ENCODE measurements around the gene MESP2. TPM values are rescaled to one million over a fixed set of nuclear protein-coding genes. Genes with fewer than 3 reads are reported as not detected.

The MESP2 gene
- total and polyA plus RNA-seq, 9 of the 15 experiments (the other 6 are each of a cell fraction or from before 2014, with no cell fraction given) = 0.08 to 0.82 (median 0.37) TPM

DNA sequence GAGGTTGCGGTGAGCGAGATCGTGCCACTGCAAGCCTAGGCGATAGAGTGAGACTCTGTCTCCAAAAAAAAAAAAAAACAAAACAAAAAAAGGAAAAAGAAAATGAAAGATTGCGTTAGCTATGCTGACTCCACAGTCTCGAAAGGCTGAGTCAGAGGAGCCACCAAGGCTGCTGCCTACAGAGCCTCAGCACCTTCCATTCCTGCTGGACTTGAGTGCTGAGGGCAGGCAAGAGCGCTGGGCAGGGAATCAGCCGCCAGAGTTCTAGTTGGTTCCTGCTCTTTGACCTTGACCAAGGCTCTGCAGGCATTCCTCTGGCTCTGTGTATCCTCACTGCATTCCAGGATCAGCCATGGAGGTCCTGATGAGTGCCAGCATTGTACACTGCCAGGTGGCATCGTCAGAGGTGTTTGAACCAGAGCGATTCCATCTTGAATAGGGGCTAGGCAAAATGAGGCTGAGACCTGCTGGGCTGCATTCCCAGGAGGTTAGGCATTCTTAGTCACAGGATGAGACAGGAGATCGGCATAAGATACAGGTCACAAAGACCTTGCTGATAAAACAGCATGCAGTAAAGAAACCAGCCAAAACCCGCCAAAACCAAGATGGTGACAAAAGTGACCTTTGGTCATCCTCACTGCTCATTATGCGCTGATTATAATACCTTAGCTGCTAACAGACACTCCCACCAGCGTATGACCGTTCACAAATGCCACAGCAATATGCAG, 5.9 kb downstream of the MESP2 start (continued):
- TF ChIP-seq, protein P1, sequence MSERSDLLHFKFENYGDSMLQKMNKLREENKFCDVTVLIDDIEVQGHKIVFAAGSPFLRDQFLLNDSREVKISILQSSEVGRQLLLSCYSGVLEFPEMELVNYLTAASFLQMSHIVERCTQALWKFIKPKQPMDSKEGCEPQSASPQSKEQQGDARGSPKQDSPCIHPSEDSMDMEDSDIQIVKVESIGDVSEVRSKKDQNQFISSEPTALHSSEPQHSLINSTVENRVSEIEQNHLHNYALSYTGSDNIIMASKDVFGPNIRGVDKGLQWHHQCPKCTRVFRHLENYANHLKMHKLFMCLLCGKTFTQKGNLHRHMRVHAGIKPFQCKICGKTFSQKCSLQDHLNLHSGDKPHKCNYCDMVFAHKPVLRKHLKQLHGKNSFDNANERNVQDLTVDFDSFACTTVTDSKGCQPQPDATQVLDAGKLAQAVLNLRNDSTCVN (CRISPR knock-in tag; IDR thresholded peaks at IDR 0.05) = peak; percentile 99
- TF ChIP-seq STAG1 (CRISPR knock-in tag; IDR thresholded peaks at IDR 0.05; ENCODE audit: borderline replicate concordance) = no peak
- TF ChIP-seq, protein P2, sequence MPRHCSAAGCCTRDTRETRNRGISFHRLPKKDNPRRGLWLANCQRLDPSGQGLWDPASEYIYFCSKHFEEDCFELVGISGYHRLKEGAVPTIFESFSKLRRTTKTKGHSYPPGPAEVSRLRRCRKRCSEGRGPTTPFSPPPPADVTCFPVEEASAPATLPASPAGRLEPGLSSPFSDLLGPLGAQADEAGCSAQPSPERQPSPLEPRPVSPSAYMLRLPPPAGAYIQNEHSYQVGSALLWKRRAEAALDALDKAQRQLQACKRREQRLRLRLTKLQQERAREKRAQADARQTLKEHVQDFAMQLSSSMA (CRISPR knock-in tag; IDR thresholded peaks at IDR 0.05) = peak; percentile 65; the same call in 1 of the 2 replicates
- no peak for TF ChIP-seq PML (IDR thresholded peaks at IDR 0.05; ENCODE audit: low read length)
- no peak for TF ChIP-seq NR2C2 (CRISPR knock-in tag; IDR thresholded peaks at IDR 0.05)
- peak; percentile 86 for TF ChIP-seq NR2C2 (tag; IDR thresholded peaks at IDR 0.05)
- TF ChIP-seq ETS2 (tag; IDR thresholded peaks at IDR 0.05; ENCODE audit: borderline replicate concordance, poor library complexity, severe bottlenecking) = peak; percentile 78
- TF ChIP-seq ZNF282 (CRISPR knock-in tag; IDR thresholded peaks at IDR 0.05) = no peak
- TF ChIP-seq ZNF561 (CRISPR knock-in tag; conservative IDR thresholded peaks at IDR 0.05) = peak; percentile 87; the same call in 1 of the 2 replicates
- TF ChIP-seq ZNF76 (CRISPR knock-in tag; IDR thresholded peaks at IDR 0.05; ENCODE audit: borderline replicate concordance) = peak; percentile 99
- TF ChIP-seq, protein P3, sequence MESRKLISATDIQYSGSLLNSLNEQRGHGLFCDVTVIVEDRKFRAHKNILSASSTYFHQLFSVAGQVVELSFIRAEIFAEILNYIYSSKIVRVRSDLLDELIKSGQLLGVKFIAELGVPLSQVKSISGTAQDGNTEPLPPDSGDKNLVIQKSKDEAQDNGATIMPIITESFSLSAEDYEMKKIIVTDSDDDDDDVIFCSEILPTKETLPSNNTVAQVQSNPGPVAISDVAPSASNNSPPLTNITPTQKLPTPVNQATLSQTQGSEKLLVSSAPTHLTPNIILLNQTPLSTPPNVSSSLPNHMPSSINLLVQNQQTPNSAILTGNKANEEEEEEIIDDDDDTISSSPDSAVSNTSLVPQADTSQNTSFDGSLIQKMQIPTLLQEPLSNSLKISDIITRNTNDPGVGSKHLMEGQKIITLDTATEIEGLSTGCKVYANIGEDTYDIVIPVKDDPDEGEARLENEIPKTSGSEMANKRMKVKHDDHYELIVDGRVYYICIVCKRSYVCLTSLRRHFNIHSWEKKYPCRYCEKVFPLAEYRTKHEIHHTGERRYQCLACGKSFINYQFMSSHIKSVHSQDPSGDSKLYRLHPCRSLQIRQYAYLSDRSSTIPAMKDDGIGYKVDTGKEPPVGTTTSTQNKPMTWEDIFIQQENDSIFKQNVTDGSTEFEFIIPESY (CRISPR knock-in tag; IDR thresholded peaks at IDR 0.05) = peak; percentile 75
- no peak for TF ChIP-seq LCOR (CRISPR knock-in tag; IDR thresholded peaks at IDR 0.05)
- TF ChIP-seq RBM25 (IDR thresholded peaks at IDR 0.05; ENCODE audit: low read depth, low read length, severe bottlenecking) = no peak
- no peak for TF ChIP-seq HDAC1 (IDR thresholded peaks at IDR 0.05)
- TF ChIP-seq, protein P4, sequence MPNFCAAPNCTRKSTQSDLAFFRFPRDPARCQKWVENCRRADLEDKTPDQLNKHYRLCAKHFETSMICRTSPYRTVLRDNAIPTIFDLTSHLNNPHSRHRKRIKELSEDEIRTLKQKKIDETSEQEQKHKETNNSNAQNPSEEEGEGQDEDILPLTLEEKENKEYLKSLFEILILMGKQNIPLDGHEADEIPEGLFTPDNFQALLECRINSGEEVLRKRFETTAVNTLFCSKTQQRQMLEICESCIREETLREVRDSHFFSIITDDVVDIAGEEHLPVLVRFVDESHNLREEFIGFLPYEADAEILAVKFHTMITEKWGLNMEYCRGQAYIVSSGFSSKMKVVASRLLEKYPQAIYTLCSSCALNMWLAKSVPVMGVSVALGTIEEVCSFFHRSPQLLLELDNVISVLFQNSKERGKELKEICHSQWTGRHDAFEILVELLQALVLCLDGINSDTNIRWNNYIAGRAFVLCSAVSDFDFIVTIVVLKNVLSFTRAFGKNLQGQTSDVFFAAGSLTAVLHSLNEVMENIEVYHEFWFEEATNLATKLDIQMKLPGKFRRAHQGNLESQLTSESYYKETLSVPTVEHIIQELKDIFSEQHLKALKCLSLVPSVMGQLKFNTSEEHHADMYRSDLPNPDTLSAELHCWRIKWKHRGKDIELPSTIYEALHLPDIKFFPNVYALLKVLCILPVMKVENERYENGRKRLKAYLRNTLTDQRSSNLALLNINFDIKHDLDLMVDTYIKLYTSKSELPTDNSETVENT (CRISPR knock-in tag; IDR thresholded peaks at IDR 0.05) = 0 out of 2 replicates have a peak, but pooled peaks have one; percentile 33
- TF ChIP-seq ZNF274 (IDR thresholded peaks at IDR 0.05; ENCODE audit: borderline replicate concordance, low read depth, low read length) = no peak
- TF ChIP-seq TSC22D4 (tag; IDR thresholded peaks at IDR 0.05) = no peak
- TF ChIP-seq CREM (IDR thresholded peaks at IDR 0.05; ENCODE audit: low read depth) = no peak
- TF ChIP-seq CEBPB (tag; IDR thresholded peaks at IDR 0.05) = no peak; the same call in 1 of the 2 replicates
- TF ChIP-seq ZSCAN32 (CRISPR knock-in tag; IDR thresholded peaks at IDR 0.05) = peak; percentile 83
- TF ChIP-seq C11orf30 (IDR thresholded peaks at IDR 0.05; ENCODE audit: low read depth) = peak; percentile 75; the same call in 1 of the 2 replicates
- TF ChIP-seq ARNT (IDR thresholded peaks at IDR 0.05) = no peak
- TF ChIP-seq MTA3 (IDR thresholded peaks at IDR 0.05; ENCODE audit: borderline replicate concordance) = peak; percentile 42; the same call in 1 of the 2 replicates
- TF ChIP-seq HMG20B (CRISPR knock-in tag; IDR thresholded peaks at IDR 0.05) = no peak
